ENCODE data around the gene COQ8B. TPM values are rescaled to one million over a fixed set of nuclear protein-coding genes. Genes with fewer than 3 reads are reported as not detected.
A peak's percentile ranks its signal among the peaks of the same experiment; 100 is the strongest.
"Not testable (repeated sequence)": the region's sequence is repeated elsewhere in the genome, so short reads cannot be mapped to it uniquely, and the experiment has no call there.

The COQ8B gene
- total RNA-seq, 2 experiments from 2014 or later, result 21.5 to 27.2 TPM

GRCh38 chr19:40742477-40742876, 25.8 kb upstream of the COQ8B start:
- Mint-ChIP-seq H3K4me3 (no peak overlapping the region), H3K4me1 (ENCODE audit: low read depth) (no peaks in the 10 kb centered on the region), H3K9me3 (ENCODE audit: insufficient read depth) (no peaks in the 10 kb centered on the region), H3K36me3 (ENCODE audit: low read depth) (peaks cover 6% of the 10 kb centered on the region), H3K27me3 (ENCODE audit: low read depth) (no peaks in the 10 kb centered on the region), H3K27ac (no peak overlapping the region)
- ChIA-PET CTCF (interaction anchor here (0.7 to 4.1 kb wide), 3 partner anchors 9 to 77 kb away, joined by 3 to 18 read pairs (median 4); no protein-coding TSS in a partner anchor), POLR2A (interaction anchor here (0.7 to 1.1 kb wide), 3 partner anchors 8 to 14 kb away, joined by 3 to 4 read pairs (median 3); partner anchors contain the start of gene ACTMAP)
- ATAC-seq (no peak), DNase-seq (no peak)

GRCh38 chr19:40741527-40742390, 25.1 kb upstream of the COQ8B start:
- no peaks in the 10 kb centered on the region for H3K9me3 Mint-ChIP-seq (ENCODE audit: insufficient read depth)
- no peak overlapping the region for H3K4me3 Mint-ChIP-seq
- H3K36me3 Mint-ChIP-seq (ENCODE audit: low read depth), result peaks cover 11% of the 10 kb centered on the region
- ChIA-PET CTCF (interaction anchor here (0.7 to 4.1 kb wide), 4 partner anchors 8 to 78 kb away, joined by 3 to 18 read pairs (median 4); partner anchors contain the start of gene ACTMAP), POLR2A (interaction anchor here (0.7 to 1.0 kb wide), 3 partner anchors 9 to 11 kb away, joined by 3 to 4 read pairs (median 3); partner anchors contain the start of gene ACTMAP)
- H3K27me3 Mint-ChIP-seq (ENCODE audit: low read depth), result no peaks in the 10 kb centered on the region
- no peaks in the 10 kb centered on the region for H3K4me1 Mint-ChIP-seq (ENCODE audit: low read depth)
- DNase-seq, result no peak
- no peak overlapping the region for H3K27ac Mint-ChIP-seq
- ATAC-seq, result no peak

GRCh38 chr19:40740747-40741146, 24.1 kb upstream of the COQ8B start:
- no peak overlapping the region for H3K27ac Mint-ChIP-seq
- H3K4me3 Mint-ChIP-seq, result no peak overlapping the region
- ChIA-PET POLR2A (no interaction called here), CTCF (interaction anchor here (1.6 kb wide), 1 partner anchor 10 kb away, joined by 3 read pairs; the partner anchor contains the start of gene ACTMAP)
- no peak for ATAC-seq
- DNase-seq, result no peak
- no peaks in the 10 kb centered on the region for H3K27me3 Mint-ChIP-seq (ENCODE audit: low read depth)
- no peaks in the 10 kb centered on the region for H3K4me1 Mint-ChIP-seq (ENCODE audit: low read depth)
- H3K36me3 Mint-ChIP-seq (ENCODE audit: low read depth), result peaks cover 11% of the 10 kb centered on the region
- H3K9me3 Mint-ChIP-seq (ENCODE audit: insufficient read depth), result no peaks in the 10 kb centered on the region

GRCh38 chr19:40739871-40740703, 23.4 kb upstream of the COQ8B start:
- H3K27ac Mint-ChIP-seq, result no peak overlapping the region
- H3K9me3 Mint-ChIP-seq (ENCODE audit: insufficient read depth), result no peaks in the 10 kb centered on the region
- H3K4me1 Mint-ChIP-seq (ENCODE audit: low read depth), result no peaks in the 10 kb centered on the region
- H3K4me3 Mint-ChIP-seq, result no peak overlapping the region
- POLR2A ChIA-PET, result no interaction called here
- DNase-seq (no peak), ATAC-seq (no peak)
- CTCF ChIA-PET, result interaction anchor here (1.6 kb wide), 1 partner anchor 10 kb away, joined by 3 read pairs; the partner anchor contains the start of gene ACTMAP
- peaks cover 11% of the 10 kb centered on the region for H3K36me3 Mint-ChIP-seq (ENCODE audit: low read depth)
- H3K27me3 Mint-ChIP-seq (ENCODE audit: low read depth), result no peaks in the 10 kb centered on the region

- ChIA-PET POLR2A (no interaction called here), CTCF (no interaction called here)
- Mint-ChIP-seq H3K36me3 (ENCODE audit: low read depth) (peaks cover 11% of the 10 kb centered on the region), H3K4me3 (no peak overlapping the region), H3K27me3 (ENCODE audit: low read depth) (no peaks in the 10 kb centered on the region), H3K4me1 (ENCODE audit: low read depth) (no peaks in the 10 kb centered on the region), H3K9me3 (ENCODE audit: insufficient read depth) (no peaks in the 10 kb centered on the region), H3K27ac (no peak overlapping the region)
- ATAC-seq, result no peak
- no peak for DNase-seq
Measured at GRCh38 chr19:40739030-40739839, 22.5 kb upstream of the COQ8B start.

GRCh38 chr19:40737102-40737644, 20.5 kb upstream of the COQ8B start:
- POLR2A ChIA-PET, result no interaction called here
- no peaks in the 10 kb centered on the region for H3K4me1 Mint-ChIP-seq (ENCODE audit: low read depth)
- H3K9me3 Mint-ChIP-seq (ENCODE audit: insufficient read depth), result no peaks in the 10 kb centered on the region
- H3K4me3 Mint-ChIP-seq, result no peak overlapping the region
- no peaks in the 10 kb centered on the region for H3K27me3 Mint-ChIP-seq (ENCODE audit: low read depth)
- CTCF ChIA-PET, result no interaction called here
- no peak overlapping the region for H3K27ac Mint-ChIP-seq
- no peak for ATAC-seq
- peaks cover 19% of the 10 kb centered on the region for H3K36me3 Mint-ChIP-seq (ENCODE audit: low read depth)
- DNase-seq, result no peak

GRCh38 chr19:40736661-40737060, 20.0 kb upstream of the COQ8B start:
- H3K36me3 Mint-ChIP-seq (ENCODE audit: low read depth), result peaks cover 19% of the 10 kb centered on the region
- no peaks in the 10 kb centered on the region for H3K4me1 Mint-ChIP-seq (ENCODE audit: low read depth)
- no peak for DNase-seq
- H3K4me3 Mint-ChIP-seq, result no peak overlapping the region
- no peaks in the 10 kb centered on the region for H3K27me3 Mint-ChIP-seq (ENCODE audit: low read depth)
- POLR2A ChIA-PET, result no interaction called here
- H3K9me3 Mint-ChIP-seq (ENCODE audit: insufficient read depth), result no peaks in the 10 kb centered on the region
- no peak overlapping the region for H3K27ac Mint-ChIP-seq
- ATAC-seq, result no peak
- CTCF ChIA-PET, result no interaction called here

- Mint-ChIP-seq H3K36me3 (ENCODE audit: low read depth) (peaks cover 24% of the 10 kb centered on the region), H3K4me3 (no peak overlapping the region), H3K27me3 (ENCODE audit: low read depth) (no peaks in the 10 kb centered on the region), H3K9me3 (ENCODE audit: insufficient read depth) (no peaks in the 10 kb centered on the region), H3K27ac (peak overlapping the region; percentile 17), H3K4me1 (ENCODE audit: low read depth) (no peaks in the 10 kb centered on the region)
- POLR2A ChIA-PET, result no interaction called here
- CTCF ChIA-PET, result no interaction called here
- ATAC-seq (no peak), DNase-seq (no peak)
Measured at GRCh38 chr19:40735013-40735771, 18.5 kb upstream of the COQ8B start.

- Mint-ChIP-seq H3K36me3 (ENCODE audit: low read depth) (peaks cover 21% of the 10 kb centered on the region), H3K27ac (no peak overlapping the region), H3K9me3 (ENCODE audit: insufficient read depth) (no peaks in the 10 kb centered on the region), H3K27me3 (ENCODE audit: low read depth) (no peaks in the 10 kb centered on the region), H3K4me3 (no peak overlapping the region), H3K4me1 (ENCODE audit: low read depth) (no peaks in the 10 kb centered on the region)
- ATAC-seq (no peak), DNase-seq (no peak)
- ChIA-PET POLR2A (interaction anchor here (1.3 kb wide), 1 partner anchor 17 kb away, joined by 3 read pairs; the partner anchor contains the start of genes COQ8B and ITPKC), CTCF (interaction anchor here (1.0 to 1.8 kb wide), 3 partner anchors 9 to 65 kb away, joined by 3 to 9 read pairs (median 3); partner anchors contain the start of gene EGLN2)
Measured at GRCh38 chr19:40733149-40733548, 16.5 kb upstream of the COQ8B start.

- H3K4me1 Mint-ChIP-seq (ENCODE audit: low read depth); POLR2A ChIA-PET; DNase-seq; H3K27ac Mint-ChIP-seq; CTCF ChIA-PET; H3K4me3 Mint-ChIP-seq; H3K9me3 Mint-ChIP-seq (ENCODE audit: insufficient read depth); H3K27me3 Mint-ChIP-seq (ENCODE audit: low read depth); ATAC-seq: not testable (repeated sequence)
- peaks cover 20% of the 10 kb centered on the region for H3K36me3 Mint-ChIP-seq (ENCODE audit: low read depth)
Measured at GRCh38 chr19:40732304-40732703, 15.6 kb upstream of the COQ8B start.

Measured in activated CD8-positive, alpha-beta T cell treated with anti-CD3 and anti-CD28 coated beads, Interleukin-2, amount 10 ng/mL, durations not matched to agents 7 days and 5 days (primary cell).